WI38 (cell line): ENCODE results near the gene CXCR3.
"Not testable (repeated sequence)": the region's sequence is repeated elsewhere in the genome, so short reads cannot be mapped to it uniquely, and the experiment has no call there.

Source experiments
- H3K4me3 ChIP-seq: 2 replicates; pipeline ENCODE4 v1.5.1; 2011; ENCODE audit warnings: low read depth, mild to moderate bottlenecking, control low read depth, low read length
- CTCF ChIP-seq: IDR thresholded peaks from 2 replicates; pipeline ENCODE4 v1.5.1; 2012; ENCODE audit warnings: low read depth, mild to moderate bottlenecking, control low read depth, low read length

CXCR3 gene

DNA sequence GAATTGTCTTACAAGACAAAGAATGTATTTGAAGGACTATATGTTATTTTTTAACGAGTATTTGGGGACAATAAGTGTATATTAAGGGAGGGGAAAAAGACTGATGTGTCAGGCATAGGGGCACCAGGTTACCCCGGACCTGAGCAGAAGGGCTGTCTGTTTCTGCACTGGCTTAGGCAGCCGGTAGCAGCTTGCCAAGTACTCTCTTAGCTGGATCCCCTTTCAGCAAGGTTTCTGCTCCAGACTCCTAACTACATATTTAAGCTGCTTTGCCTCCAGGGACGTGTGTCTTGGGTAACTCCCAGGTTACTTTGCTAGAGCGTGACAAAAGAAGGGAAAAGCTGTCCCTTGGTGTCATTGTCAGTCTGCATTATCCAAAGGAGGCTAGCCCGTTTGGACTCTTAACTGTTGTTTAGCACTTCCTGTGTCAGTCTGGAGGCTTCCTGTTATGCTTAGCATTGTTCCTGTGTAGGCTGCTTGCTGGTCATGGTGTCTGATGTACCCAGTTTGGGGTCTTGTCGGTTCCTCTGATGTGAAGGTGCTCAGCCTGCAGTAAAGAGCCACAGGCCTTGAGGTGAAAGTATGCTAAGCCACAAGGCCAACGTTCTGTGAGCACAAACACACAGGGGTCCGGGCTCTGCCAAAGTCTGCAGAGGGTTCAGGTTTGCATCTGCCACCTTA lies 11.6 kb downstream of the CXCR3 start:
- H3K4me3 ChIP-seq = no peak overlapping the region
- TF ChIP-seq CTCF = no peak

- H3K4me3 ChIP-seq = no peak overlapping the region
- no peak for TF ChIP-seq CTCF
These were observed 13.3 kb downstream of the CXCR3 start for GRCh38 chrX:71604796-71605568.

- H3K4me3 ChIP-seq = no peak overlapping the region
- TF ChIP-seq CTCF = no peak
These were observed 14.2 kb downstream of the CXCR3 start for GRCh38 chrX:71604141-71604540.

- H3K4me3 ChIP-seq = no peak overlapping the region
- TF ChIP-seq CTCF = no peak
These were observed 14.7 kb downstream of the CXCR3 start for GRCh38 chrX:71603618-71604017.

- no peak for TF ChIP-seq CTCF
- H3K4me3 ChIP-seq = no peak overlapping the region
These were observed 18.3 kb downstream of the CXCR3 start for GRCh38 chrX:71599965-71600364.

GRCh38 chrX:71593210-71593609 lies 25.1 kb downstream of the CXCR3 start:
- H3K4me3 ChIP-seq = not testable (repeated sequence)

GRCh38 chrX:71586929-71587328 lies 31.4 kb downstream of the CXCR3 start:
- TF ChIP-seq CTCF = no peak
- no peak overlapping the region for H3K4me3 ChIP-seq

GRCh38 chrX:71581210-71581609 lies 37.1 kb downstream of the CXCR3 start:
- no peak for TF ChIP-seq CTCF
- H3K4me3 ChIP-seq = no peak overlapping the region
